Mucosa of descending colon (tissue), 3 donors: Measurements from ENCODE around the gene HIVEP2. TPM values are rescaled to one million over a fixed set of nuclear protein-coding genes. Genes with fewer than 3 reads are reported as not detected.

Source experiments
- ATAC-seq: fragments of 200-7000 bp; cut with Tn5 transposase; one replicate; pipeline ENCODE4 v1.9.1; 2020; ENCODE audit warnings: mild to moderate bottlenecking, moderate library complexity
- DNase-seq, 3 donors: peaks; one replicate each; pipeline ENCODE4 v3.0.0-alpha.2; 2020
- H3K36me3 ChIP-seq: fragments of 200-600 bp; one replicate; pipeline ENCODE4 v1.8.0; 2021; ENCODE audit warnings: low read depth, mild to moderate bottlenecking
- H3K4me1 ChIP-seq: fragments of 200-600 bp; one replicate; pipeline ENCODE4 v1.8.0; 2021; ENCODE audit warnings: low read depth, mild to moderate bottlenecking
- H3K4me3 ChIP-seq: fragments of 200-600 bp; one replicate; pipeline ENCODE4 v1.8.0; 2021; ENCODE audit warnings: mild to moderate bottlenecking
- H3K9me3 ChIP-seq: fragments of 200-600 bp; one replicate; pipeline ENCODE4 v1.8.0; 2021; ENCODE audit warnings: mild to moderate bottlenecking
- CTCF ChIP-seq: fragments of 200-600 bp; IDR thresholded peaks from one replicate; pipeline ENCODE4 v1.8.0; 2022; ENCODE audit warnings: antibody characterized with exemption, mild to moderate bottlenecking
- intact Hi-C, 2 donors: fragments of 100-400 bp; cut with DNase I in 1 of 2; cut with micrococcal nuclease in 1 of 2; formaldehyde crosslinking; loops; one replicate each; pipeline versions ENCODE4 v1.11.0 to v1.11.1; 2022; cut with DNase I, micrococcal nuclease
- total RNA-seq, 3 donors: library from RNA; stranded (reverse); fragmentation: NEBNext Ultra II Directional in 2 of 3; extraction: Animal tissue kit (Norgen Biotek cat#: 25700) in 2 of 3; gene quantifications; one replicate each; pipeline versions ENCODE4 v1.2.1 to v1.2.4, GENCODE V29; 2021 to 2023
- donor health status: DM: no; HTN: no; CAD: no; lungs with moderate emphysema.
- donor health status: DM: no; HTN: no; CAD: no.
- donor health status: DM: no; HTN: yes; CAD: no.

Gene HIVEP2
- total RNA-seq, 3 donors from 2014 or later: 7.8 to 17.7 (median 11.3) TPM

GRCh38 chr6:142722841-142723240, 222.1 kb downstream of the HIVEP2 start:
- Histone ChIP-seq H3K4me3 (no peak overlapping the region), H3K4me1 (no peaks in the 10 kb centered on the region), H3K9me3 (peaks cover 5% of the 10 kb centered on the region), H3K36me3 (no peaks in the 10 kb centered on the region)
- no peak for ATAC-seq
- no peak for DNase-seq
- no peak for TF ChIP-seq CTCF
- intact Hi-C loops: no loop called here

- Histone ChIP-seq H3K36me3 (no peaks in the 10 kb centered on the region), H3K4me1 (no peaks in the 10 kb centered on the region), H3K4me3 (no peak overlapping the region), H3K9me3 (peaks cover 5% of the 10 kb centered on the region)
- TF ChIP-seq CTCF: no peak
- DNase-seq (no peak), ATAC-seq (no peak)
- intact Hi-C loops: no loop called here
Observed at GRCh38 chr6:142722012-142722411, 223.0 kb downstream of the HIVEP2 start.

GRCh38 chr6:142721215-142721920, 223.6 kb downstream of the HIVEP2 start:
- Histone ChIP-seq H3K4me1 (no peaks in the 10 kb centered on the region), H3K36me3 (no peaks in the 10 kb centered on the region), H3K9me3 (peaks cover 5% of the 10 kb centered on the region), H3K4me3 (no peak overlapping the region)
- ATAC-seq (no peak), DNase-seq (no peak)
- TF ChIP-seq CTCF: no peak
- intact Hi-C loops: no loop called here

GRCh38 chr6:142718667-142719191, 226.2 kb downstream of the HIVEP2 start:
- H3K36me3 ChIP-seq: no peaks in the 10 kb centered on the region
- no peak for ATAC-seq
- no peaks in the 10 kb centered on the region for H3K4me1 ChIP-seq
- TF ChIP-seq CTCF: no peak
- intact Hi-C loops: no loop called here
- peaks cover 5% of the 10 kb centered on the region for H3K9me3 ChIP-seq
- no peak for DNase-seq
- no peak overlapping the region for H3K4me3 ChIP-seq

GRCh38 chr6:142716097-142716496, 228.9 kb downstream of the HIVEP2 start:
- intact Hi-C loops: no loop called here
- no peak for DNase-seq
- TF ChIP-seq CTCF: no peak
- no peak overlapping the region for H3K4me3 ChIP-seq
- no peaks in the 10 kb centered on the region for H3K4me1 ChIP-seq
- H3K36me3 ChIP-seq: no peaks in the 10 kb centered on the region
- no peak for ATAC-seq
- peaks cover 5% of the 10 kb centered on the region for H3K9me3 ChIP-seq
